ENCODE data around the gene ANK2.

ANK2 gene

DNA sequence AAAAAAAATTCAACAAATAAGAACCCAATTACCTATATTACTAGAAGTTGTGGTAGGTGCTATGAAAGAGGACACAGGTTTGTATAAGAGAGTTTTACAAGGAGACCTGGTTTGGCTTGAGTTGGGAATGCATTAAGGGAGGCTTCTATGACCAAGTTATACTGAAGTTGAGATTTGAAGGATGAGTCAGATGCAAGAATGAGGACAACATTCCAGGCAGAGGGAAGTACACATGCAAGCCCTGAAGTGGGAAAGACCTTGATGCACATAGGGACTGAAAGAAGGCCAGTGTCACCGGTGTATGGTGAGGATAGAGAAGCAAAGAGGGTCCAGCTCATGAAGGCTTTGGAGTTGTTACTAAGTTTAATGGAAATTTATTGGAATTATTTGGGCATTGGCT lies 52.2 kb downstream of the ANK2 start:
- no peak for DNase-seq

DNA sequence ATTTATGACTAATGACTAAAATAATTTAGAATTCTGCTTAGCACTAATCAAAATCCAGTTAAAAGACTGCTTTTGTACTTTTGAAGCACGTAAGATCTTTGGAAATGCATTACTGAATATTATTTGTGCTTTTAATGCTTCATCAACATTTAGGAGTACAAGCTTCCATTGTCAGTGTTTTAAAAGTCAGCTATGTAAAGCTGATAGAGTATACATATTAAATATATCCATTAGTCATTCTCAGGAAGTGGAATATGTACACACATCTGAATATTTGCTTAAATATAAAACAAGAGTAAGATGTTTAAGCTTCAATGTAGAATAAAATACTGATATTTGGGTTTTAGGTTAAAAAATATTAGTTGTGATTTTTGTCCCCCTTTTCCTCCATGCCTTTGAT lies 54.1 kb downstream of the ANK2 start:
- DNase-seq, result no peak

DNA sequence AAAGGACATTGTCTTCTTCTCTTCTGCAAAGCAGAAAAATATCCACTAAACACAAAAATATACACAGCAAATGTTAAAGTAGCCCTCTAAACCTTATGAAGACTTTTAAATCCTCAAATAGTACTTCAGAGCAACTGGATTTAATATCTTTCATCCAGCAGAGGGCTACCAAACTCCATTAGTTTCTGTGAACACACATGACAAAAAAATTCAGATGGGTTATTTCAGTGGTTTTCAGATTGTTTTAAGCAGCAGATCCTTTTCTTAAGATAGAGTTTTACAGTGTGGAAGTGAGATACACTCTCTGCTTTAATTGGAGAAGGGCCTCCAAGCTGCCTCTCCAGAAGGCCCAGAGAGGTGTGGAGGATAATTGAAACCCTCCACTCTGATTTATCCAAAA lies 56.7 kb downstream of the ANK2 start:
- no peak for DNase-seq

DNA sequence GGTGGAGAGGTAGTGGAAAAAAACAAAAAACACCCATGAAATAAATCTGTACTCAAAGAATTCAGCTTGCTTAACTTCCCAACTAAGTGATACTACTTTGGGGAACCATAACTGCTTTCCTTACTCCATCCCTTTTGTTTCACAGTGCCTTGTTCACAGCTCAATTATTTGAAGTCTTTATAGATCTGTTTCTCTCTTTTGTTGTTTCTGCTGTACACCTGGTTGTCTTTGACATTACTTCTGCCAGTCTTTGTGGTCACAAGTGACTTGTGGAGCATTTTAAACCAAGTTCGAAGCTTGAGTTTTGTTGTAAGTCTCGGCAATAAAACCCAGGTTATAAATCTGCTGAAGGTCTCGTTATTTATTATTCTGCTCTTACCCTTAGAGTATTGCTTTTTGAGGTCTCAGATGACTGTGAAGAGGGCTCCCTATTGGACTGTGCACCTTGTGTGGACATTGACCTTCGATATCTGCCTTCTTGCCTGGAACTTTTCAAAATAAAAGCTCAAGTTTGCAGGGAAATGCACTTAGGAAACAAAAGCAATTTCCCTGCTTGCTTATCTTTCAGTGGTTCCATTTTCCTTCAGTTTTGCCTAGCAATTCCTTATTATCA lies 59.8 kb downstream of the ANK2 start:
- no peak for DNase-seq

DNA sequence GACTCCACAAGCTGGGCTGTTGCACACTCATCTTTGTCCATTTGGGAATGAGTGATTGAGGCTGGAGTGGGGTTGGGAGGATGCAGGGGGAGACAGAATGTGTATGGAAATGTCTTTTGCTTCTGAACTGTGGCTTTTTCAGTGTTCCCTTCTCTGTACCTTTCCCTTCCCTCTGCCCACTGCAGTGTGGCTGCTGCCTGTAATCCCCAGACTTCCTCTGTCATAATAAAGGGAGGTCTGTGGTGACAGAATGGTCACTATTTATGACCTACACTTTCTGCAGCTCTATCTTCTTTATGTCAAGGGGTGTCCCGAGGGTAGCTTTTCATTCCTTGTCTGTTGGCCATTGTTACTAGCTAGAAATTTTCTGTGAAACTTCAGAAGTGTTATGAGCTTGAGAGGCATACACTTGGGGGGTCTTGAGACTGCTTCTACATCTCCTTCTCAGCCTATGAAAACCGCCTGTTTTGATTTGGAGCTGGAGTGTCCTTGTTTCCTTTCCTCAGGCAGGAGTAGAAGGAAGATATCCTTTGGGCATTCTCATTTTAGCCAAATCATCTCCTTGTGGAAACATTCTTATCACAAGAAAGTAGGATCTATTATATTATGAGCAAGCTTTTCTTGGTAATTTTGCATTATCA lies 63.0 kb downstream of the ANK2 start:
- DNase-seq, result no peak

DNA sequence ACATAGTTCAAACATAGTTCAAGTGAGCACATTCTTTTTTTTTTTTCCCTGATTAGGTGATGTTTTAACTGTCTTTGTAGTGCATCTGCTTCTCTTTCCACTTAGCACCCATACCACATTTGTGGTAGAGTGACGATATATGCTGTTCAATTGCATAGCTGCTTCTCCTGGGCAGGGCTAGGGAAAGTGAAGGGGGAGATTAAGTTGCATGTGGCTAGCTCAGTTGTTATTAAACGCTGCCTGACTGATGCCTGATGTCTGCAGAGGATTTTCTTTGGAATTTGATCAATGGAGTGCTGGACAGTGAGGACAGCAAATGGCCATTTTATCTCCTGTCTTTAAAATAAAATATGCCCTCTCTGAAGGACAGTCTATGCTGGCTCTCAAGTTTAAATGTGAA lies 63.7 kb downstream of the ANK2 start:
- no peak for DNase-seq

DNA sequence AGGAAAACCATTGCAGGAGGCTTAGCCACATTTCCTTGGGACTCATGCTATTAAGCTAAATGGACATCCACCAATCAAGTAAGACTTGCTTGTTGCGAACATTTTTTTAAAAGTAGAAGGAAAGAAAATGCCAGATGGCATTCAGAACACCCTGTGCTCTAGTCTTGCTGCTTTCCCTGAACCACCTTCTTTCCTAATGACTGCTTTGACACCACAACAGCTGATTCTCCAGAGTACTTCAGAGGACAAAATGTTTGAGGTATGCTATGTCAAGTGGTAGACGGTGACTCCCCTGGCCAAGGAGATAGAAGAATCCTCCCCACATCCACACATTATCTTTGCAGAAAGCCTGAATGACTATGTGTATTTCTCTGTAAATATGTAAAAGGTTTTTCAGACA lies 65.4 kb downstream of the ANK2 start:
- no peak for DNase-seq

DNA sequence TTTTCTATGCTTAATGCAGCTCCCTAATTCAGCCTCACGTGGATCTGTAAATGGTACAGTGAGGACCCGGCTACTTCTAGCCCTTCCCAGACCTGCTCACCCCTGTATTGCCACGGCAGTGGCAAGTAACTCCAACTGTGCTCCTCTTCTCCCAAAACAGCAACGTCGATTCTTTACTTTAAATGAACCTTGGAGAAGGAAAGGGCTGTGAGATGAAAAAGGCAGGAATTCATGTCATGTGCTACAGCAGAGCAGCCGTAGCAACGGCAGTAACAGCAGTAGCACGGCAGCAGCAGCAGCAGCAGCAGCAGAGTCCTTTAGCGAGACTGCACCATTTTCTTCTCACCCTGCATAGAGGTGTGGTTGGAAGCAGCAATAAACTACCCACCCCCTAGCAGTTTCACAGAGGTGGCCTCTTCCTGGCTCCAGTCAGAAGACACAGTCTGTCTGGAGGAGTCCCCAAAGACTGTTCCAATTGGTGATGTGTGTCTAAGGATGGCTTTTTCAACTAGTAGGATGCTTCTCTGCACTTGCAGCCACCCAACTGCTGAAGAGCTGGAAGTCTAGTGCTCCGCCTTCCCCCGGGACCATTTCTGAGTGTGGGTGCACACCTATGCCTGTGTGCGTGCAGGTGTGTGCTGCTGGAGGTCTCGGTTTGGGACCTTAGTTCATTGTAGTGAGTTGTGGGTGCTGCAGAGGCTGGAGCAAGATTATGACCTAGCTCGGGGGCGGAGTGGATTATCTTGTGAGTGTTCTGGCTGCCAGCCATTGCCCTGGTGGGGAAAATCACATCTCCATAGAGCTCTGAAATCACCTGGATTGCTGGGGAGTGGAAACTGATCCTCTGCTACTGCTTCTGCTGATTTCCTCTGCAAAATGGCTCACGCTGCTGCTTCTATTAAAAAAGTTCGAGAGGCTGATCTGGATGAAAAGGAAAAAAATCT lies 67.2 kb downstream of the ANK2 start:
- no peak for DNase-seq

DNA sequence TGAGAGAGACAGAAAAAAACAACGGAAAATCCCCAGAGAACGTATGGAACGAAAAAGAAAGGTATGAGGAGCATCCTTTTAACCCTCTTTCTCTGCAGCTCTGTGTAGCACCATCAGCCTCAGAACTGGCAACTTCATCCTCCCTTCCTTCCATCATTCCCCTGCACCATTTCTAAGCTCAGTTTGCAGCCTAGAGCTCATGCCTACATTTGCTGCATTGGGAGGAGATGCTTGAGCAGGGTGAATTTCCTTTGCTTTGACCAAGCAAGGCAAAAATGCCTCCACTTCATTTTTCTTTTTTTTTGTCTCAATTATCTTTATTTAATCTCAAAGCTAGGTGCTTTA lies 67.9 kb downstream of the ANK2 start:
- no peak for DNase-seq

DNA sequence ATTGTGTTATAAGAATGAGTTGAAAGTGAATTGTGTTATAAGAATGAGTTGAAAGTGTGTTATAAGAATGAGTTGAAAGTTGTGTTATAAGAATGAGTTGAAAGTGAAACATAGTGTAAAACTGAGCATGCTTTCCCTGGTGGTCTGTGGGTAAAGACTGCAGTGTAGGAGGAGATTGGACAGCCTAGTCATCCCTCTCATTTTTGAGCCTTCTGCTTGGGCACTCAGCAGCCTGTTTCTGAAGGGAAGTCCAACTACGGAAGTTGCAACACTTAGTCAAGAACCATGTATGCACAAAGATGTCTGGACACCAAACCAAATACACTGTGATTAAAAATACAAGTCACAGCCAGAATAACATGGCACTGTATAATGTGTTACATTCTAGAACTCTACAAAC lies 72.6 kb downstream of the ANK2 start:
- DNase-seq, result no peak

DNA sequence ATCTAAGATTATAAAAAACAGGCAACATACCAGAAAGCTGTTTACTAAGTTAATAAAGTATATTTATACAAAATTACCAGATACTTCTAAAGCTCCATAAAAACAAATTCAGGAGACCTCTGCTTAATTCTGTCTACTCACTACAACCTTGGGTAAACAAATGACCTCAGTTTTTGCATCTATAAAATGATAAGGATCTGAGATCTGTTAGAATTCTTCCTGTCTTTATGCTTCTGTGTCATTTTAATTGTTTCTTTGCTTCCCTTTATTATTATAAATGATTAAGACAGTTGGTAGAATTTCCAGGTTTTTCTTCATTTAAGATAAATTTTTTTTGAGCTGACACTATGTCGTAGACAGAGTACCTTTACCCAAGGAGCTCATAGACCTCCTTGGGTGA lies 76.0 kb downstream of the ANK2 start:
- no peak for DNase-seq

DNA sequence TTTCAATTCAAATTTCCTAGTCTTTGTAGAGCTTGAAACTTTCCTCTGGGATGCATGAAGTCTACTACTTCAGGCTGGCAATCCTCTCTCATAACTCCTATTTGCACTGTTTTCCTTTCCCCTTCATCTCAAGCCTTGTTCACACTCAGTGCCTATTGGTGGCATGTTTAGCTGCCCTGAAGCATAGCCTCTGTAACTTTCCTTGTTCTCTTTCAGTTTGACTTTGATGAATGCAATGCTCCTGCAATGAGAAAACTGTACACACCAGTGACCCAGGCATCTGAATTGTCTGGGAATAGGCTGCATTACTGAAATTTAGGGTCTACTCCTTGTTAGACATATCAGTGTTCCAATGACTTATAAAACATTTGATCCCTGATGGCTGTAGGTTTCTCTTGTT lies 81.7 kb downstream of the ANK2 start:
- DNase-seq, result no peak

DNA sequence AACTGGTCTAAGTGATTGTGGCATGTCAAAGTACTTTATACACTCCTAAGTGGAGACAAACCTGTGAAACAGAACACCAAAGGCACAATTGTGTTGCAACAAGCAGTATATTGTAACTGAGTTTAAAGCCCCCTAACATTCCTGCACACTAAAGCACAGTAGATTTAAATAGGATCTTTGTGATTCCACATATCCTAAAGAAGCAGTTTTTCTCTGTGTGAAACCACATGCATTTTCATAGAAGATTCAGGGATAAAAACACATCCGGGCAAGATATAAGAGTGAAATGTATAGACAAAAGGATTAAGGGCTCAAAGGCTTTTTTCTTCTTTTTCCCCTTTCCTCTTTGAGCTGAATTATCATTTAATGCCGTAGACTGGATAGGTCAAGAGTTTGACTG lies 82.2 kb downstream of the ANK2 start:
- no peak for DNase-seq

DNA sequence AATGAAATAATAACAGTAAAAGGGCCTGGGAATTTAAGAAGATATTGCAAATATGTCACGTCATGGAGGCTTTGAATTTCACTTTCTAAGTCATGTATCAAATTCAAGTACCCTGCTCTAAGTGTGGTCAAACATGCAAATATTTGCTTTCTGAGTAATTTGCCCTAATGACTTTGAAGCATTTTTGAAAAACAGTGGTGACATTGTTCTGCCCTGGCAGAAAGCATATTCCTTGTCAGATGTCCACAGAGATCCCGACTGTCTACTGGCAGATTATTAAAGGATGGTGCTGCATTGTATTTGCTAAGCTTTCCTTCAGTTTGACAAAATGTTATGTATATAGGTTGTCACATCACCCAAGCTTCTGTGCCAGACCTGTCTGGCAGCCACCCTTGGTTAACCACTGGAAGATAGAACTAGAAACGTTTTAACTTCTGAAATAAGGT lies 92.5 kb downstream of the ANK2 start:
- no peak for DNase-seq

DNA sequence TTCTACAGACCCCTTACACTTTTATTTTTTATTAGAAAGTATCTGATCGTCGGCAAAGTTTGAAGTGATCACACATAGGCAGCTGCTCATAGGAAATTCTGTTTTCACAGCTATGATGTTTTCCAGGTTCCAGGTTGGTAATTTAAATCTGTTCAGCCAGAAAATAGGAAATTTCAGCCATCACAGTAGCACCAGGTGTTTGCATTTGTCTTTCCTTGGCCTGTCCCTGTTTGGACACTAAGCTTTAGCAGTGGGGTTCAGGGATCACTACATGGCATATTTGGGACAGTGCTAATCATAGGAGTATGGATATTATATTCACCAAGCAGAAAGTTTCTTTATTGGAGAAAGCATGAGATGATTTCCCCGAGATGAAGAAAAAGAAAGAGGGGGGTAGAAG lies 92.9 kb downstream of the ANK2 start:
- DNase-seq, result no peak

DNA sequence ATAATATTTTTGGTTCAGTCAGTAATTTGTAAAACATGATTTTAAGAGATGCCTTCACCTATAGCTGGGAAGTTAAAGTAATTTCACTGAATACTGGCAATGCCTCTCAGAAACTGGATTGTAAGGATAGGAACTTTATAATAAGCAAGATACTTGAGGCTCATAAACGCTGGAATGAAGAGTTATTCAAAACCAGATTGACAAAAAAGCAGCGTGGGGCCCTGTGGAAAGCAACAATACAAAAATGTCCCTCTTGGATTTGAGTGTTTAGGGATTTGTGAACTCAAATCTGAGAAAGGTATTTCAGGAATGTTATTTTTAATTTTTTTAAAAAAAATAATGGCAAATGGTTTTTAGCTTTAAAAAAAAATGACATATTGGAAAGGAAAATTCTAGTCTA lies 94.6 kb downstream of the ANK2 start:
- no peak for DNase-seq

DNA sequence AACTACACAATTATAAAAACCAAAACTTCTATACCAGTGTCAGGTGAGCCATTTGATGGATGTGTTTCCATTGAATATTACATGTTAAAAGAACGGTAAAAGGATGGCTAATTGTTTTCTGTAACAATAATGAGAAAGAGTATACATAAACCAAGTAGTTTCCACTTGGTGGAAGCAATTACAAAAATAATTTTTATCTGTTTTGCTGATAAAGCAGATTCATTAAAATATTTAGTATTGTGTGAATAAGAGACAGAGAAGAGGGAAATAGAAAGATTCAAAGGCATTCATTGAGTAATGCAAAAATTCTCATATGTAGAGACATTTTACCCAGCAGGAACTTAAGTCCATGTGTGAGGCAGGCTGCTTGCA lies 95.7 kb downstream of the ANK2 start:
- no peak for DNase-seq

DNA sequence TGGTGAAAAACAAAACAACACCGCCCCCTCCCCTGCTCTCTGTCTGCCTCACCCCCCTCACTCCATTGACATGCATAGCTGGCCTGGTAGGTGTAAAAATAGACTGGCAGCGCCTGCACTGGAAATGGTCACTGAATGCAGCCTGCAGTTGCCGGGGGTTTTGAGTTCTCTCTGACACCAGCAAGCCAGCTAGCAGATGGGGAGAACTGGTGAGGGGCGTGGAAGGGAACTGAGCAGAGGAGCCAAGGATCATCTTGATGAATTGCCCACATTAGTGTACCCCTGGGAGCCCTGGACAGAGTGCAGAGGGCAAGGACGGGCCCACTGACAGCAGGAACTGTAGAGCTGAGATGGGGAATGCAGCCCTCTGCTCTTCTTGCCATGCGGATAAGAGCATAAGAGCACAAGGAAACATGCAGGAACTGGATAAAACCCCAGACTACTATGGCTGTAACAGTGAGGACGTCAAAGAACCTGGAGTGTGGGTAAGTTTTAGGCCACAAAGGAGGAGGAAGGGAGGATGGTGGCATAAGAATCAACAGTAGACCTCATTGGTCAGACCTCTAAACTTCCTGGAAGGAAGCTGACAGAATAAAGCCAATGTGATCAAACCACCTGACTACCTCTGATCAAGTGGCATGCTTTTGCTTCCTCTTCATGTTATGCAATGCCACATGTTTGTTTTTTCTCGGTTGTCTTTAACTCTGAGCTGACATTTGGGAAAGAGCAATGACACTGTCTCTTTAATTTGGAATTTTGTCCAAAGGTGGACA lies 96.3 kb downstream of the ANK2 start:
- no peak for DNase-seq

DNA sequence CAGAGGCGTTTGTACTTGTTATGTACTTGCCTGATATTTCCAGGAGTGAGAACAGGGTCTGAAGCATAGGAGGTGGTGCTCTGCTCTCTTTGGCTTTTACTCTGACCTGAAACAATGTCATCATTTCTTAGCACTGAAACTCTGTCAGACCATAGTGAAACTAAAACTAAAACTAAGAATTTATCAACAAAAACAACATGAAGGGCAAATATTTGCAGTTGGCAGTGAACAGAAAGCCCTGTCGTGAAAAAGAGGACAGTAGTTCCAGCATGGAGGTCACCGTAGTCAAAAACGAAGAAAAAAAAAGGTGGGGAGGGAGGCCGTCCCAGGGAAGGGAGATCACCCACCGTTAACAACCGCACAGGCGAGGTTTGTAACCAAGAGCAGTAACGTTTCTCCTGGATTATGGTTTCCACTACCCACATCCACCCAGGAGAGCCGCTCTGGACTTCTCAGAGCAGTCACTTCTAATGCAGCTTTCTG lies 97.5 kb downstream of the ANK2 start:
- DNase-seq, result no peak

DNA sequence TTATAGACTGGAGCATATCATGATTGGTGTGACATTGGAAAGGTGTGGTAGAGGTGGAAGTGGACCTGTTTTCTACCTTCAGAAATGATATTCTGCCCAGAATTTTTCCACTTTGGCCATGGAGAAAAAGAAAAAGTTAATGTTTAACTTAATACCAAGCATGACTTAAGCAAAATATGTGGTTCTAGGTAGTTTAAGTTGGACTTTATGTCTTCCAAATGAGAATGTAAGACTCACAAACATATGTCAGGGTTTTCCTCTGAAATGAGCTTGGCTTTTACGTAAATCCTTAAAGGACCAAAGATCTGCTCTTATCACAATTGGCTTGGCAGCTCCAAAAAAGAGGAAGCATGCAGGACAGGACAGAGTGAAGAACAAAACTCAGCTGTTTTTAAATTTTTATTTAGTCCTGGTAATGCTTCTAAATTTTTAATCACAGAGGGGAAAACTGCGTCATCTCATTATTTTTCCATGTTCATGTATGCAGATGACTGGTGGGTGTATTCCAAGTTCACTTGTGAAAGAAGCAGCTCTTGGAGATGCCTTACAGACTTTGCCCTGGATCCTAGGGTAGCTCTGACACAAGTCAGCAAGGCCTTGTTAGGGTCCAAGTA lies 98.2 kb downstream of the ANK2 start:
- DNase-seq, result no peak

DNA sequence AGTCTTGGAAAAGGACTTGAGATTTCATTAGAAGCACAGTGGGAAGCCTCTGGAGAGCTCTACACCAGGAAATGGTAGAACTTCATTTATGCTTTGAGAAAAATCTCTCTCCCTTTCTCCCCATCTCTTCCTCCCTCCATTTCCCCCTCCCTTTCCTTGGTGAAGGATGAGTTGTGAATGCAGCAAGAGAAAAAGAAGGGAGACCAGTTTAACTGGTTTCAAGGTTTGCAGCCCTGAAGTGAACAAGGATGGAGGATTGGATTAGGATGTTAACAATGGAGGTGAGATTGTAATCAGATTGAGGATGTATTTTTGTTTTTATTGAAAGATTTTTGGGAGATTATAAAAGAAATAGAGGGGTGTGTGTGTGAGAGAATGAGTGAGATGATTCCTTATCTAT lies 99.5 kb downstream of the ANK2 start:
- no peak for DNase-seq

DNA sequence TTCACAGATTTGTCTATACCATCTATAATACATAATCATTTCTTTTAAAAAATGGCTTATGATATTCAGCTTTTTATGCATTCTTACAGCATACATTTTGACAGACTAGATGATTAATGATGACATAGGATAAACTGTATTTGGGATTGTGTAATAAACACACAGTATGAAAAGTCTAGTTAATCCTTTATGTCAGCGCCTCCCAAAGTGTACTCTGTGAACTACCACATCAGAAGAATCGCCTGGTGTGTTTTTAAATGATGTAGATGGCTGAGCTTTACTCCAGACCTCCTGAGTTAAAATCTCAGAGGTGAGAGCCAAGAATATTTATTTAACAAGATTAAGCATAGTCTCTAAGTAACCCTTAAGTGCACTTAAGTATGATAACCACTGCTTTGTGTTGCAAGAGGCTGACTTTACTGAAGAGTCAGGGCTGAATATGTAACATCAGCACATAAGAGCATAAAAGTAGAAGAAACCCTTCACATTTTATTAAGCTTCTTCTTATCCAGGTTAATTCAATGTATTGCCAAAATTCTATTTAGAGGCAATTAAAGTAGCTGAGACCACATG lies 104.2 kb downstream of the ANK2 start:
- no peak for DNase-seq

All from effector CD4-positive, alpha-beta T cell (primary cell).